SHP77 (cell line): Measurements from ENCODE around the gene GSTM2.
A peak's percentile ranks its signal among the peaks of the same experiment; 100 is the strongest.

Experiments
- DNase-seq, 2 experiments: peaks; one replicate each; lab custom pipeline; 2025; lab: John Stamatoyannopoulos, UW

The GSTM2 gene

GRCh38 chr1:109667452-109668122 lies at the start of gene GSTM2:
Gene GSTM2 (plus strand): TSS chr1:109668057. CDS start chr1:109668116, 59 bp downstream.
- DNase-seq, result no peak

GRCh38 chr1:109618661-109619575 lies 48.9 kb upstream of the GSTM2 start:
- no peak for DNase-seq

- peak; percentile 39 to 64 for DNase-seq
Observed at GRCh38 chr1:109619576-109620400, 48.1 kb upstream of the GSTM2 start, which contains the start of the genes AMPD2 and GNAT2. Gene AMPD2 (plus strand): TSS chr1:109619837. CDS start chr1:109621176, 1,339 bp downstream. Gene GNAT2 (minus strand): TSS chr1:109619616. CDS start chr1:109612870, 6,746 bp downstream.

DNA sequence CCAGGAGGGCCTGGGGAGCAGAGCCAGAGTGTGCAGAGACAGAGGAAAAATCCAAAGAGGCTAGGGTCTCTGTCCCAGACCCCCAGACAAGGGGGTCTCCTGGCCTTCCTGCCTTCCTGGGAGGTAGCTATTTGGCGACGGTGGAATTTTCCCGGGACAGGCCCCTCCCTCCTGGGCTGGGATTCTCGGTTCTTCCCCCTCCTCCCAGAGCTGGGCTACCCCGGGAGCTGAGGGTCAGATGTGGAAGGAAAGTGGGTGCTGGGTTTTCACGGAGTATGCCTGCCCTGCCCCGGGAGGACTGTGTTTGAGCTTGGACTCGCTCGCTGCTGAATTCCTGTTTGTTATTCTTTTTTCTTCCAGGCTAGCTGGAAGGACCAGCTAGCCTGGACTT lies 47.5 kb upstream of the GSTM2 start:
- DNase-seq, result no peak

- peak; percentile 88 to 92 for DNase-seq
Observed at GRCh38 chr1:109620841-109621286, 47.0 kb upstream of the GSTM2 start.

GRCh38 chr1:109621379-109622136 lies 46.3 kb upstream of the GSTM2 start:
- DNase-seq, result no peak

GRCh38 chr1:109622137-109622892 lies 45.5 kb upstream of the GSTM2 start:
- no peak for DNase-seq

DNA sequence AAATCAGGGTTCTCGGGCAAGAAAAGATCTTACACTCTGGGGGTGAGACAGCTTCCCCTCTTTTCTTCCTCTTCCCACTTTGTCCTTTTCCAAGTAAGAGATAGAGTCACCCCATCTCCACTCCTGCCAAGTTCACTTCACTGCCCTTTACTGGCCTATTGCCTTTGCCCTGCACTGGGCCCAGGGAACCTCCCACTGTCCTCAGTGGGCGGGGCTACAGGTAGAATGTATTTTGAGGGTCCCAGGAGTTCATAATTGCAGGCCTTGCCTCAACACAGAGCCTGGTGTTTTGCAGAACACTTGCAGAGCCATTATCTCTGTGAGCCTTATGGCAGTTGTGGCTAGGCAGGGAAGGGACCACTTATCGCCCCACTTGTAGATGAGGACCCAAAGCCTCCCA lies 45.0 kb upstream of the GSTM2 start:
- DNase-seq, result no peak

GRCh38 chr1:109623601-109624161 lies 44.2 kb upstream of the GSTM2 start:
- no peak for DNase-seq

- DNase-seq, result no peak
Observed at GRCh38 chr1:109624201-109625010, 43.5 kb upstream of the GSTM2 start.

DNA sequence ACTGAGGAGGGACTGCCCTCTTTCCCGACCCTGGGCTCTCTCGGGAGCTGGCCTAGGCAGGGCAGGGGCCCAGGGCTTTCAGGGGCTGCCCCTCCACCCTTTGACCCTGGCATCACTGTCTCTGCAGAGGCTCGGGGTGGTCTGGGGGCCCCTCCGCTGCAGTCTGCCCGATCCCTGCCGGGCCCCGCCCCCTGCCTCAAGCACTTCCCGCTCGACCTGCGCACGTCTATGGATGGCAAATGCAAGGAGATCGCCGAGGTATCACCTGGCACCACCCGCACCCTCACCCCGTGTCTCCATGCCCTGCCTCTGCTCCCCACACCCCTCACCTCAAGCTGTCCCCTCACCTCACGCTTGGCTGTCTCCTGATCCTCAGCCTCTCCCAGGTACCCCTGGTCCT lies 42.7 kb upstream of the GSTM2 start:
- no peak for DNase-seq

DNA sequence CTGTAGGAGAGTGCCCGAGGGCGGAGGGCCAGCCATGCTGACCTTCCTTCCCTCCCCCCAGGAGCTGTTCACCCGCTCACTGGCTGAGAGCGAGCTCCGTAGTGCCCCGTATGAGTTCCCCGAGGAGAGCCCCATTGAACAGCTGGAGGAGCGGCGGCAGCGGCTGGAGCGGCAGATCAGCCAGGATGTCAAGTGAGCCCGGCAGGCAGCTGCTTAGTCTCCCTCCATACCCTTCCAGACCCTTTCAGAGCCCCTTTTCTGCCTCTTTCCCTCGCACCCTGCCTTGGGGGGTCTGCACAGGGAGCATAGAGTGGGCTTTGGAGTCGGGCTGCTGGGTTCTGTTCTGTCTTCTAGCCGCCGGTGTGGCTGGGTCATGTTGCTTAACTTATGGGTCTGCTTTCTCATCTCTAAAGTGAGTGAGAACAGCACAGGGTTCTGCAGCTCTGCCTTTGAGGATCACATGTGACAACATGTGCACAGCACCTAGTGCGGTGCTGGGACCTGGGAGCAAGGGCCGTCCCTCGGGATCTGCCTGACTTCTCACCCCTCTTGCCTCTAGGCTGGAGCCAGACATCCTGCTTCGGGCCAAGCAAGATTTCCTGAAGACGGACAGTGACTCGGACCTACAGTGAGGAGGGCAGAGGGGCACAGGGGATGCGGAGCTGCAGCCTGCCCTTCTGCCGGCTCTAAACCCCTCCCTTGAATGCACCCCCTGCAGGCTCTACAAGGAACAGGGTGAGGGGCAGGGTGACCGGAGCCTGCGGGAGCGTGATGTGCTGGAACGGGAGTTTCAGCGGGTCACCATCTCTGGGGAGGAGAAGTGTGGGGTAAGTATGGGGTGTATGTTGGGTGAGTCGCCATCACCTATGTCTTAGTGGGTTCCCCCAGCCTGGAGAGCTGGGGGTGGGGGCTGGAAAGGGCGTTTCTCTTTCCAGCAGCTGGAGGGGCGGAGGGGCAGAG lies 42.0 kb upstream of the GSTM2 start:
- DNase-seq, result no peak

GRCh38 chr1:109626682-109627408 lies 41.0 kb upstream of the GSTM2 start:
- DNase-seq, result no peak

DNA sequence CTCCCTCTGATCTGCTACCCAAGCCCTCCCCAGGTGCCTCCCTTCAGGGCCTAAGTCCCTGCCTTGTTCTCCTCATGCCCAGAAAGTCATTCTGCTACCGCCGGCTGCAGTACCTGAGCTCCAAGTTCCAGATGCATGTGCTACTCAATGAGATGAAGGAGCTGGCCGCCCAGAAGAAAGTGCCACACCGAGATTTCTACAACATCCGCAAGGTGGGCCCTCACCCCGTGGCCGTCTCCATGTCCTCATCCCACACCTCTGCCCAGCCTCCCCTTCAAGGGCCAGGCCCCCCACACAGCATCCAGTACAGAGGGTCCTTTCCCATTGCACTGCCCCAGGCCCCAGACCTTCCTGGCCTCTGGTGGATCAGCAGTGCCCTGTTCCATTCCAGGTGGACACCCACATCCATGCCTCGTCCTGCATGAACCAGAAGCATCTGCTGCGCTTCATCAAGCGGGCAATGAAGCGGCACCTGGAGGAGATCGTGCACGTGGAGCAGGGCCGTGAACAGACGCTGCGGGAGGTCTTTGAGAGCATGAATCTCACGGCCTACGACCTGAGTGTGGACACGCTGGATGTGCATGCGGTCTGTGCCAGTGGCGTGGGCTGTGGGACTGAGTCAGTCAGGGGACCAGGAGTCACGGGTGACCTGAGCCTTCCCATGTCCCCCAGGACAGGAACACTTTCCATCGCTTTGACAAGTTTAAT lies 40.0 kb upstream of the GSTM2 start:
- no peak for DNase-seq

DNA sequence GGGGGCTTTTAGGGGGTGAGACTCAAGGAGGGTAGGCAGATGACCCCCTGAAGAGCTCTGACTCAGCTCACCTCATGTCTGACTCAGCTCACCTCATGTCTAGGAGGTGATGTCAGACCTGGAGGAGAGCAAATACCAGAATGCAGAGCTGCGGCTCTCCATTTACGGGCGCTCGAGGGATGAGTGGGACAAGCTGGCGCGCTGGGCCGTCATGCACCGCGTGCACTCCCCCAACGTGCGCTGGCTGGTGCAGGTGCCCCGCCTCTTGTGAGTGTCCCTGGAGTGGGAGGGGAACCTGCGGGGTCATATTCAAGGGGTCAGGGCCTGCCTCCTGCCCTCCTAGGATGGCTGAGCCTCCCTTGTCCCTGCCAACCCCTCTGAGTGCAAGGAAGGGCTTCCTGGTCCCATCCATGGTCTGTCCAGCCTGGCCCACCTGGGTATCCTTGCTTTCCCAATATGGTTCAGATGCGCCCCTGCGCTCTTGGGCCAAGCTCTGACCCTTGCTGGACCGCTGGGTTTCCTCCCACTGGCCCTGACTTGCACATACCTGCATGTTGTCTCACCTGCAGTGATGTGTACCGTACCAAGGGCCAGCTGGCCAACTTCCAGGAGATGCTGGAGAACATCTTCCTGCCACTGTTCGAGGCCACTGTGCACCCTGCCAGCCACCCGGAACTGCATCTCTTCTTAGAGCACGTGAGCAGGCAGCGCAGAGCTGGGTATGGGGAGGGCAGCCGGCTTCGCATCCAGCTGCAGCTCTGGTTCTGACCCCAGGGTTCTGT lies 39.1 kb upstream of the GSTM2 start:
- no peak for DNase-seq
